HG03064 (cell line): Measurements from ENCODE around the gene RPUSD4.

Experiments
- ATAC-seq: cut with Tn5 transposase; IDR thresholded peaks from one replicate; pipeline ENCODE4 v1.9.1; 2021; ENCODE audit warnings: low read depth; ENCODE audit not compliant: unreplicated experiment

RPUSD4 gene

DNA sequence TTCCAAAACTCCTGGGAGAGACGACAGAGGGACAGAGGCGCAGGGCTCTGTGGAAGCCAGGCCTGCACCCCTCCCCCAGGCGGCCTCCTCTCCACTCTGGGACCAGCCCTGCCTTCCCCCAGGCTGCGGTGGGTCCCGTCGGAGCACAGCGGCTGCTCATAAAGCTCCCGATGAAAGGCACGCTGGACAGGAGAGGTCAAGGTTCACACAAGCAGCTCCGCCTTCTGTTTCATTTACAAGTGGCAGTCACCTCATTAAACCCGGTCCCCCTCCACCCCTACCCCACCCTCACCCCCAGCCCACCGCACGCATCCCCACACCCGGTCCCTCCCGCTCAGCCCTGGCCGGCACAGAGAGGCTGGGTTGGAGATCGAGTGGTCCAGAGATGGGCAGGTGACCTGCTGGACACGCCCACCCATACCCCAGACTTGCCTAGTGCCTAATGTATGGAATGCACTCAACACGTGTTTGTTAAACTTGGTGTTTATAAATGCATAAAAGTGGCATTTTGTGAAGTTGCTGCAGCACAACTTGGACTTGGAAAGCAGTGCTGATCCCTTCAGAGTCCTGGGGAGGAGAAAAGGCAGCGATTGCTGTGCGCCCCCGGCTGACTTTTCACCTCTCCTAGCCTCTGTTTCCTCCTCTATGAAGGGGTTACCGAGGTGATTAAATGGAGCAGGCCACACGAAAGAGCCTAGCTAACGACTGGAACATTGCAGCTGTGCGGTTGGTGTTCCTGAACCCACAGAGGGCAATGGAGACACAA lies 26.0 kb downstream of the RPUSD4 start:
- no peak for ATAC-seq

- no peak for ATAC-seq
Observed at GRCh38 chr11:126182787-126183445, 28.5 kb downstream of the RPUSD4 start.

- ATAC-seq = no peak
Observed at GRCh38 chr11:126181939-126182730, 29.3 kb downstream of the RPUSD4 start.

DNA sequence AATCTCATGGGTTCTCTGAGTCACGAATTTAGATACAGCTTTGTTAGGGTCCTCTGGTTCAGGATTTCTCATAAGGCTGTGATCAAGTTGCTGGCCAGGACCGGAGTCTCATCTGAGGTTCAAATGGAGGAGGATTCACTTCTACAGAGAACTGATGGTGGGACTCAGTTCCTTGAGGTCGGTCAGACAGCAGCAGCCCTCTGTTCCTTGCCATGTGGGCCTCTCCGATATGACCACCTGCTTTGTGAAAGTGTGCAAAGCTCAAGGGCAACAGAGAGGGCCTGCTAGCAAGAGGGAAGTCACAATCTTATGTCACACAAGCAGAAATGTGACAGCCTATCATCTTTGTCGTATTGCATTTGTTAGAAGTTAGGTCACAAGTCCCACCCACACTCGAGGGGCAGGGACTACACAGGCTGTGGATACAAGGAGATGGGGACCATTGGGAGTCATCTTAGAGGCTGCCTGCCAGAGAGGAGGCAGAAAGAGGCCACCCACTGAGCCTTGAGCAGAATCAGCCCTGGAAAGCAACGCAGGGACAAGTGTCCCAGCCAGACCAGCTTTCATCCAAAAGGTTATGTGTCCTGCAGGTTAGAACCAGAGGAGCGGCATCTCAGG lies 34.5 kb downstream of the RPUSD4 start:
- no peak for ATAC-seq

DNA sequence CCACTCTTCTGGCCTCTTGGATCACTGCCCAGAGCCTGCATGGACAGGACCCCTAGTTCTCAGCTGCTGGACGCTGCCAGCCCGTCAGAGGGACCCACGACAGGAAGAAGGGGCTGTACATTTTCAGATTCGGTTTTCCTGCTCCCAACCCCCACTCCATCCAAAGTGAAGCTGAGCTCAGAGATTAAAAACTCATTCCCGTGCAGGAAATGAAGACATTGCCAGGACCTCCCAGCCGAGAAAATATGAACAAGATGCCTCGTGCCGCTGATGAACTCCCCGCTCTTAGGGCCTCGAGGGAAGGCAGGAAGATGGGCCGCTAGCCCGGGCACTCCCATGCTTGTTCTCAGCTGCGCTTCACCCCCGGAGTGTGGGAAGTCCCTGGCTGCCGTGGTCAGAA lies 36.1 kb downstream of the RPUSD4 start:
- ATAC-seq = no peak

DNA sequence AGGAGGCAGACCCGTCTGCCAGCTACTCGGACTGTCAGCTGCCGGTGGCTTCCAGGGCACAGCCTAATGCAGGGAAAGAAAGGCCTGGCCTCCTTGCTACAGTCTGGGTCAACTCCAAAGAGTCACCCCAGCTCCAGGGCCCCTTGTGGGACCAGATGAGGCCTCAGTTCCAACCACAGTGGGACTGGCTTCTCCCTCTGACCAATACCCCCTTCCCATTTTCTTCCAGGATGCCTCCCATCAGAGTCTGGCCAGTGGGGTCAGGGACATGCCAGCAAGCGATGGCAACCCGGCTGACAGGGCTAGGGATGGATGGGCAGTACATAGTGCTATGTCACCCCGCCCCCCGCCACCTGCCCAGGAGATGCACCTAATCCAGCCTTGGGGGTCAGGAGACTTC lies 36.6 kb downstream of the RPUSD4 start:
- ATAC-seq = no peak

GRCh38 chr11:126173257-126173656 lies 38.2 kb downstream of the RPUSD4 start:
- ATAC-seq = no peak

DNA sequence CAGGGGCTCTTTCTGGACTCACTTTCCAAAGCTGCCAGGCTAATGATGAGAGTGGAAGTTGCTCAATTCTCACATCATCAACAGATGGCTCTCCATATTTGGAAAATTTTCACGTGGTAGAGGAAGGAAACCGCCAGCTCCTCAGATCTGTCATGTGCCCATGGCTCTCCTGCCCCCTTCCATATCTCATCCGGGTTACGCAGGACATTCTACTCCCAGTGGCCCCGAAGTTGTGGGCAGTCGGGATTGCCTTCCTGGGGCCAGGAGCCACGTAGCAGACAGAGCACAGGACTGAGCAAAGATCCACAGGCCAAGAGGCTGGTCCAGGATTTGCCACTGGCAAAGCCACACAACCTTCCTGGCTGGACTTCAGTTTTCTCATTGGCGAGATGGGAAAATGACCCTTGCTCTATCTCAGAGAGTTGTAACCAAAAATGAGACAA lies 38.8 kb downstream of the RPUSD4 start:
- no peak for ATAC-seq

- no peak for ATAC-seq
Observed at GRCh38 chr11:126169291-126169690, 42.2 kb downstream of the RPUSD4 start.

DNA sequence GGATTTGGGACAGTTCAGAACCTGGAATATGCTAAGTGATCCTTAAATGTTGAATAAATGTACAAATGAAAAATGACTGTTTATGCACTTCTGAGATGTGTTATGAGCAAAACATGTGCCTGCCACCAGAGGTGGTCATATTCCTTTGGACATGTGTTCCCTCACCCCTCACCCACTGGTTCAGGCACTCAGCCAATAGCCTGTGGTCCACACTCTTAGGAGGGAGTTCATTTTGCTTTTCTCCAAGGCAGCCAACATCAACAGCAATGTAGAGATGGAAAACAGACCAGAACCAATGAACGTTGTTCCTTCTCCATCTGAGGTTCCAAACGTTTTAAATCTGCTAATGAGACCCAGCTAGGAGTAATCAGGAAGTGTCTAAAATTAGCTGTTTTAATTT lies 44.0 kb downstream of the RPUSD4 start:
- no peak for ATAC-seq

DNA sequence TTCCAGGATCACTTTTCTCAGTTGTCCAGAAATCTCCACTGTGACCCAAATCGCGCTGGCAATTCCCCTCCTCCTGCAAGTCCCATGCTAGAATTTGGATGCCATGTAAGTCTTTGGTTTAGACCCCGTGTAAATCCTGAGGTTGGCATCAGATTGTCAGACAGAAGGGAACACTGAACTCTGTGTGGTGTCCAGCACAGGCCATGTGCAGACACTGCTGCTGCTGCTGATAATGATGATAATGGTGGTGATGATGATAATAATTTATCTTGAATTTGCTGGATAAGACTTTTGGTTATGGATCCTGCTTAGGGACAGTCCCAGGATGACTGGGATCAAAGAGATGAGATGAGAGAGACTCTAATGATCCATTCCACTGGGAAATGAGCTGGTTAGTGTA lies 45.0 kb downstream of the RPUSD4 start:
- no peak for ATAC-seq

DNA sequence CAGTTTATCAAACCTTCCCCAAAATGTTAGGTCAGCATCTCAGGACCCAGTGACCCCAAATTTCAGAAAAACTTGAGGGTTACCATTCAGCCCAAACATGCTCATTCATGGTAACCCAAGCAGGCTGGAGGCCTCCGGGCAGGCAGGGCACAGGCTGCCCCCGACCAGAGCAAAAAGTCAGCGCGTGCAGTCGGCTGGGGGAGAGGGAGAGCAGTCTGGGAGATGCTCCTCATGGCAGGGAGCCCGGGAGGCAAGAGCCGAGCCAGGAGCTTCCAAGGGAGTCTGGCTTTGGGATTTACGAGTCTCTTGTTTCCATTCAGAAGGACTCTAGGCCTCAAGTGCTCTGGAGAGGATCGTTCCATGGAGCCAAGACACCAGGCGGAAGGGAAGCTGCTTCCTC lies 45.7 kb downstream of the RPUSD4 start:
- no peak for ATAC-seq

DNA sequence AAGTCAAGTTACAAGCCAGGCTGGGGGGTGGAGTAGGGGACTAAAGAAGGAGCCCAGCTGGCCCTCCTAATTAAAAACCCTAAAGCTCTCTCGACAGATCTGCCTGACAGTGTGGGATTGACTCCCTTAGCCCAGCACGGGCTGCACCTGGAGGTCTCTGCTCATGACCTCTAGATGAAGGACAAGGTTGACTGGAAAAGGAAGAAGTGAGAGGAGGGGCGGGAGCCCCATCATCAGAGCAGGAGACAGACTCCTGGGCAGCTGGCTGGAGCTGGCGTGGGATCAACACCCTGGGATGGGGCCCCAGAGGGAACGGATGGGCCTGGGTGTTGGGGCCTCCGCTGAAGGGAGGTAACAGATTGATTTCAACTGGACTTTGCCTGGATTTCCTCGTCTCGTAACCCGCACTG lies 46.1 kb downstream of the RPUSD4 start:
- no peak for ATAC-seq

GRCh38 chr11:126164781-126165180 lies 46.7 kb downstream of the RPUSD4 start:
- ATAC-seq = no peak

- no peak for ATAC-seq
Observed at GRCh38 chr11:126163779-126164178, 47.7 kb downstream of the RPUSD4 start.

DNA sequence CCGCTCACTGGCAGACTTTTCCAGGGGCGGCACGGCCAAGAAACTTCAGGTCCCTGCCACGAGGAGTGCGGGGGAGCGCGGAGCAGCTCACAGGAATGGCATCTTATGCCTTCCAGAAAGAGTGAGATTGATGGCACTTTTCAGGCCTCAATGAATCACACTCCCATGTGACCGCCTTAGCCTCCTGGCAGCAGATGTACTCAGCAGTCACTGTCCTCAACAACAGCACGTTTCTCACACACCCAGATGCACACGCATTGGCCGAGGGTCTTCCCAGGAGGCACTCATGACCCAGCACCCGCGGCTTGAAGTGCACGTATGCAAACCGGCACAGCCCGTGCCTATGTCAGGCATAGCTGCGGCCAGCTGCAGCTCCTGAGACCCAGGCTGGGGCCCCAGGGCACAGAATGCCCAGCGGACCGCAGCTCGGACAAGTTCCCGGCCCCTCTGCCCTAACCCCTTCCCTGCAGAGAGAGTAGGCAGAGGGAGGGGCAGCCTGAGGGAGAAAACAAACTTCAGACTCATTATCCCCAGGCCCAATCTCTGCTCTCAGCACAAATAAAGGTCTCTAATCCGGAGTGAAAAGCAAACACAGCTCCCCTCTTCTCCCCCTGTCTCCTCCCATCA lies 48.3 kb downstream of the RPUSD4 start:
- no peak for ATAC-seq

- ATAC-seq = no peak
Observed at GRCh38 chr11:126162306-126163030, 49.0 kb downstream of the RPUSD4 start.

DNA sequence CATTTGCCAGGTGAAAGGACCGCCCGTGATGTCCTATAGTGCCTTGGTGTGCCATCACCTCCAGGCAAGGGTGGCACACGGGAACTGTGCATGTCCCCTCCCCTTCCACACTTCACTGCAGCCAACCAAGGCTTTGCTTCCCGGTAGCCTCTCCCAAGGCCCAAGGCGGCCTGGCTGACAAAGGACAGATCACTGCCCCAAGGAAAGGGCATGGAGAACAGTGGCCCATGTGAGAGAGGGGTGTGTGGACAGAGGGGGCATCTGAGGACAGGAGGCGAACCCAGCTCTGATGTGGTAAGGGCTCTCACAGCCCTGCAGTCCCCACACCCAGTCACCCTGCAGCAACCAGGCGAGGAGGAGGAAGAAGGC lies 50.4 kb downstream of the RPUSD4 start:
- no peak for ATAC-seq

DNA sequence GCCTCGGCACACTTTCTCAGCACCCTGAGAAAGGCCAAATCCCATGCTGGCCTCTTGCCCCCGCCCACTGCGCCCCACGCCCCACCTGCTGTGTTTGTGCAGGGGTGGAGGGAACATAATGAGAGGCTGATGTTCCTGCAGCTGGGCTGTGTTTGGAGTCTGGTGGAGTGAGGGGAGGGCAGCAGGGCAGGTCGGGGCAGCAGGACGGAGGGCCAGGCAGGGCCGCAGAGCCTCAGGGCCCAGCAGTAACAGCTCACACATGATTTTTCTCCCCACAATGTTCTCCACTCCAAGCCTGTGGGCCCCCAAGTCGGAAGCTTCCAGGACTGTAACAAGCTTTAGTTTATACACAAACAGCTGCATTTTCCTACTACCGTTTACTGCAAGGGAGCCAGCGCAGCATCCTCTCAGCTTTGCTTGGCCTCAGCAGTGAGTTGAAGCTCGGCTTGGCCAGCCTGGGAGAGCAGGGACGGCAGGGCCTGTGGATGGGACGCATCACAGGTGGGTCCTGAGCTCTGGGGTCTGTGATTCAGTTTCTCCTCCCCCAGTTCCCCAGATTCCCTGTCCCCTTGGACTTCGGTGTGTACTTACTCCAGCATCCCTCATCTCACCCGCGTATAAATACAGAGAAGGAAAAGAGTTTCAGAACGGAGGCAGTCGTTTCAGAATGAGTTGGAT lies 51.0 kb downstream of the RPUSD4 start:
- ATAC-seq = no peak
